Suprapubic skin (tissue), 4 donors: ENCODE measurements around the gene LRIG1. TPM values are rescaled to one million over a fixed set of nuclear protein-coding genes. Genes with fewer than 3 reads are reported as not detected.

Experiments used
- DNase-seq, 2 donors: peaks; one replicate each; pipeline ENCODE4 v3.0.0-alpha.2; 2019; ENCODE audit warnings: low spot score in 2 of 2
- H3K27ac ChIP-seq: fragments of 200-600 bp; sonication (generic); one replicate; pipeline ENCODE4 v1.5.1; 2019
- H3K27me3 ChIP-seq: fragments of 200-600 bp; sonication (generic); one replicate; pipeline ENCODE4 v1.5.1; 2019
- H3K36me3 ChIP-seq: fragments of 200-600 bp; sonication (generic); one replicate; pipeline ENCODE4 v1.5.1; 2019
- H3K4me1 ChIP-seq: fragments of 200-600 bp; sonication (generic); one replicate; pipeline ENCODE4 v1.5.1; 2019
- H3K4me3 ChIP-seq: fragments of 200-600 bp; sonication (generic); one replicate; pipeline ENCODE4 v1.5.1; 2019; ENCODE audit warnings: mild to moderate bottlenecking
- H3K9me3 ChIP-seq: fragments of 200-600 bp; sonication (generic); one replicate; pipeline ENCODE4 v1.5.1; 2019
- EP300 ChIP-seq: sonication (generic); formaldehyde crosslinking; IDR thresholded peaks from one replicate; pipeline ENCODE4 v1.6.1; 2017; ENCODE audit warnings: antibody characterized with exemption
- POLR2A ChIP-seq, 2 donors: fragments of 450-650 bp; IDR thresholded peaks; one replicate each; pipeline ENCODE4 v1.6.1; 2017; ENCODE audit warnings: antibody characterized with exemption in 2 of 2, mild to moderate bottlenecking in 2 of 2, moderate library complexity in 2 of 2
- POLR2AphosphoS5 ChIP-seq, 3 donors: sonication (generic); formaldehyde crosslinking; IDR thresholded peaks; one replicate each; pipeline ENCODE4 v1.6.1; 2017; ENCODE audit warnings: antibody characterized with exemption in 3 of 3
- WGBS: methylation state at CpG from one replicate; pipeline ENCODE4 v1.1.5; 2018; 5-methylcytosine and 5-hydroxymethylcytosine counted together
- total RNA-seq, 4 donors: library from RNA; depleted of rRNA; stranded (reverse); fragments of >200 nt; gene quantifications; one replicate each; pipeline ENCODE4 v1.1.0, GENCODE V29; 2016
- TF ChIP-seq, protein P1 (sequence below), 2 donors: fragments of 200-600 bp in 1 of 2; fragments of 450-650 bp in 1 of 2; sonication (generic) in 1 of 2; IDR thresholded peaks; one replicate each; pipeline ENCODE4 v1.5.1; 2016 to 2019; ENCODE audit warnings: antibody characterized with exemption in 2 of 2, mild to moderate bottlenecking in 1 of 2, moderate library complexity in 1 of 2

The LRIG1 gene
- total RNA-seq, 4 donors from 2014 or later: 69.1 to 88.0 (median 78.9) TPM

GRCh38 chr3:66531256-66531655 is 30.4 kb upstream of the LRIG1 start:
- H3K9me3 ChIP-seq: no peaks in the 10 kb centered on the region
- H3K27ac ChIP-seq: no peak overlapping the region
- H3K36me3 ChIP-seq: no peaks in the 10 kb centered on the region
- no peaks in the 10 kb centered on the region for H3K4me1 ChIP-seq
- no peaks in the 10 kb centered on the region for H3K27me3 ChIP-seq
- 93% methylated on average over 1 of the region's 1 CpG for WGBS
- TF ChIP-seq POLR2AphosphoS5 (IDR thresholded peaks at IDR 0.05): no peak
- TF ChIP-seq EP300: no peak
- TF ChIP-seq, protein P1, sequence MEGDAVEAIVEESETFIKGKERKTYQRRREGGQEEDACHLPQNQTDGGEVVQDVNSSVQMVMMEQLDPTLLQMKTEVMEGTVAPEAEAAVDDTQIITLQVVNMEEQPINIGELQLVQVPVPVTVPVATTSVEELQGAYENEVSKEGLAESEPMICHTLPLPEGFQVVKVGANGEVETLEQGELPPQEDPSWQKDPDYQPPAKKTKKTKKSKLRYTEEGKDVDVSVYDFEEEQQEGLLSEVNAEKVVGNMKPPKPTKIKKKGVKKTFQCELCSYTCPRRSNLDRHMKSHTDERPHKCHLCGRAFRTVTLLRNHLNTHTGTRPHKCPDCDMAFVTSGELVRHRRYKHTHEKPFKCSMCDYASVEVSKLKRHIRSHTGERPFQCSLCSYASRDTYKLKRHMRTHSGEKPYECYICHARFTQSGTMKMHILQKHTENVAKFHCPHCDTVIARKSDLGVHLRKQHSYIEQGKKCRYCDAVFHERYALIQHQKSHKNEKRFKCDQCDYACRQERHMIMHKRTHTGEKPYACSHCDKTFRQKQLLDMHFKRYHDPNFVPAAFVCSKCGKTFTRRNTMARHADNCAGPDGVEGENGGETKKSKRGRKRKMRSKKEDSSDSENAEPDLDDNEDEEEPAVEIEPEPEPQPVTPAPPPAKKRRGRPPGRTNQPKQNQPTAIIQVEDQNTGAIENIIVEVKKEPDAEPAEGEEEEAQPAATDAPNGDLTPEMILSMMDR (IDR thresholded peaks at IDR 0.05): no peak
- no peak for TF ChIP-seq POLR2A (IDR thresholded peaks at IDR 0.05)
- H3K4me3 ChIP-seq: no peak overlapping the region
- no peak for DNase-seq

DNA sequence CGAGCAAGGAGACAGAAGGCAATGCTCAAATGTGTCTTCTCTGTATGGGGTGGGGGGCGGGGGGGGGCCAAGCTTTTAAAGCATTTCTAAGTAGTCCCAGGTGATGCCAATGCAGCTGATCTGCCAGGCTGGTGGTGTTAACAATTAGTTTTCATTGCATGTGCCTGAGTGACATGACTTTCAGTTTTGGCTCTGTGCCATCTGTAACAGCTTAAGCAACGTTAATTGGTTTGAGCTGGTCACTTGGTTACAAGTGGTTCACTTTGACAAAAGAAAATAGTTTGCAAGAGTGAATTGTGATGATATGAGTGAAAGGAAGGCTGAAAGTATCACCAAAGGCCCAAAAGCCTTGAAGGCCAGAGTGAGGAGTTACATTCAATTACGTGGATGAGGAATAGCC is 26.4 kb upstream of the LRIG1 start:
- Histone ChIP-seq H3K27me3 (no peaks in the 10 kb centered on the region), H3K27ac (no peak overlapping the region), H3K4me1 (no peaks in the 10 kb centered on the region), H3K4me3 (no peak overlapping the region), H3K36me3 (no peaks in the 10 kb centered on the region), H3K9me3 (no peaks in the 10 kb centered on the region)
- WGBS: 78% methylated on average over 4 of the region's 4 CpGs
- TF ChIP-seq EP300: no peak
- TF ChIP-seq, protein P1 (IDR thresholded peaks at IDR 0.05): no peak
- no peak for TF ChIP-seq POLR2AphosphoS5 (IDR thresholded peaks at IDR 0.05)
- TF ChIP-seq POLR2A (IDR thresholded peaks at IDR 0.05): no peak
- no peak for DNase-seq

- H3K4me1 ChIP-seq: no peaks in the 10 kb centered on the region
- no peak for TF ChIP-seq EP300
- no peak for TF ChIP-seq POLR2AphosphoS5 (IDR thresholded peaks at IDR 0.05)
- TF ChIP-seq, protein P1 (IDR thresholded peaks at IDR 0.05): no peak
- no peak for TF ChIP-seq POLR2A (IDR thresholded peaks at IDR 0.05)
- DNase-seq: no peak
- no peaks in the 10 kb centered on the region for H3K9me3 ChIP-seq
- WGBS: 93% methylated on average over 3 of the region's 3 CpGs
- no peak overlapping the region for H3K27ac ChIP-seq
- H3K27me3 ChIP-seq: no peaks in the 10 kb centered on the region
- no peak overlapping the region for H3K4me3 ChIP-seq
- H3K36me3 ChIP-seq: no peaks in the 10 kb centered on the region
Observed at GRCh38 chr3:66525771-66526170, 24.9 kb upstream of the LRIG1 start.

GRCh38 chr3:66520724-66521123 is 19.9 kb upstream of the LRIG1 start:
- no peak overlapping the region for H3K4me3 ChIP-seq
- 93% methylated on average over 2 of the region's 2 CpGs for WGBS
- no peaks in the 10 kb centered on the region for H3K36me3 ChIP-seq
- no peak overlapping the region for H3K27ac ChIP-seq
- TF ChIP-seq POLR2A (IDR thresholded peaks at IDR 0.05): no peak
- TF ChIP-seq, protein P1 (IDR thresholded peaks at IDR 0.05): no peak
- no peak for TF ChIP-seq EP300
- no peak for TF ChIP-seq POLR2AphosphoS5 (IDR thresholded peaks at IDR 0.05)
- H3K9me3 ChIP-seq: no peaks in the 10 kb centered on the region
- H3K27me3 ChIP-seq: no peaks in the 10 kb centered on the region
- no peak for DNase-seq
- H3K4me1 ChIP-seq: no peaks in the 10 kb centered on the region

DNA sequence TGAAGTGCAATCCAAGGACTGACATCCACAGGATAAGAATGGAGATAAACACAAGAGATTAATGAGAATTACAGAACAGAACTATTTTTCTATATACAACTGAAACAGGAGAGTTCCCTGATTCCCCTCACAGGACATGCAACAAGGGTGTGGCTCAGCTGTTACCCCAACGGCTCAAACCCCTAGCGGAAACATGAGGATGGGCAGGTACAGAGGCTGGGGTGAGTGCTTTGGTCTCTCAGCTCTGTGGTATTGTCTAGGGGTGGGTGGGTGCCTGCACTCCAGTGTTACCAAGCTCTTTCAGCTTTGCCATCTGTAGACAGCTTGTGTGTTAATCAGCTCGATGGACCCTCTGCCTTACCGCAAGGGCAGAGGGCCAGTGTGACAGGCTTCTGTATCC is 17.8 kb upstream of the LRIG1 start:
- WGBS: 91% methylated on average over 4 of the region's 4 CpGs
- Histone ChIP-seq H3K4me1 (no peaks in the 10 kb centered on the region), H3K27ac (no peak overlapping the region), H3K36me3 (no peaks in the 10 kb centered on the region), H3K27me3 (no peaks in the 10 kb centered on the region), H3K4me3 (no peak overlapping the region), H3K9me3 (no peaks in the 10 kb centered on the region)
- TF ChIP-seq, protein P1 (IDR thresholded peaks at IDR 0.05): no peak
- TF ChIP-seq POLR2AphosphoS5 (IDR thresholded peaks at IDR 0.05) (no peak), POLR2A (IDR thresholded peaks at IDR 0.05) (no peak), EP300 (no peak)
- DNase-seq: no peak
